Right lobe of liver (tissue), 6 donors: ENCODE results near the gene TRAF3IP1. TPM values are rescaled to one million over a fixed set of nuclear protein-coding genes. Genes with fewer than 3 reads are reported as not detected.

Experiments used
- ATAC-seq, 4 donors: fragments of 200-7000 bp; cut with Tn5 transposase; one replicate each; pipeline ENCODE4 v1.9.1; 2020; ENCODE audit warnings: mild to moderate bottlenecking in 4 of 4, moderate library complexity in 4 of 4
- DNase-seq, 3 donors: peaks; one replicate each; pipeline ENCODE4 v3.0.0-alpha.2; 2020
- H3K27ac ChIP-seq, 3 donors: fragments of 200-600 bp; one replicate each; pipeline ENCODE4 v1.8.0; 2022
- H3K27me3 ChIP-seq, 2 donors: fragments of 200-600 bp; one replicate each; pipeline ENCODE4 v1.8.0; 2022
- H3K36me3 ChIP-seq, 4 donors: fragments of 200-600 bp; sonication (generic) in 1 of 4; one replicate each; pipeline versions ENCODE4 v1.5.1 to v1.8.0; 2017 to 2022; ENCODE audit warnings: control low read depth in 1 of 4
- H3K4me1 ChIP-seq, 4 donors: fragments of 200-600 bp; sonication (generic) in 1 of 4; one replicate each; pipeline versions ENCODE4 v1.5.1 to v1.8.0; 2017 to 2022; ENCODE audit warnings: control low read depth in 1 of 4
- H3K4me3 ChIP-seq, 3 donors: fragments of 200-600 bp; one replicate each; pipeline ENCODE4 v1.8.0; 2022
- H3K9me3 ChIP-seq, 4 donors: fragments of 200-600 bp; sonication (generic) in 1 of 4; one replicate each; pipeline versions ENCODE4 v1.5.1 to v1.8.0; 2017 to 2022; ENCODE audit warnings: control low read depth in 1 of 4
- CTCF ChIP-seq, 4 donors: fragments of 200-600 bp in 3 of 4; fragments of 450-650 bp in 1 of 4; IDR thresholded peaks; one replicate each; pipeline versions ENCODE4 v1.5.1 to v1.8.0; 2016 to 2022; ENCODE audit warnings: antibody characterized with exemption in 4 of 4, mild to moderate bottlenecking in 2 of 4
- POLR2A ChIP-seq: fragments of 450-650 bp; IDR thresholded peaks from one replicate; pipeline ENCODE4 v1.6.1; 2017; ENCODE audit warnings: antibody characterized with exemption, mild to moderate bottlenecking
- WGBS: methylation state at CpG from one replicate; pipeline ENCODE4 v1.1.6; 2018; ENCODE audit warnings: low coverage, low lambda C conversion rate; ENCODE audit not compliant: insufficient coverage; ENCODE audit errors: missing lambda C conversion rate; 5-methylcytosine and 5-hydroxymethylcytosine counted together
- intact Hi-C, 2 donors: fragments of 100-400 bp; cut with DNase I; formaldehyde crosslinking; loops; one replicate each; pipeline versions ENCODE4 v1.11.2 to v1.14.1; 2022
- total RNA-seq, 6 experiments: library from RNA; depleted of rRNA in 2 of 6; stranded (reverse); fragments of >200 nt in 2 of 6; fragmentation: NEBNext Ultra II Directional in 3 of 6; extraction: Animal tissue kit (Norgen Biotek cat#: 25700) in 3 of 6; gene quantifications; one replicate each; pipeline versions ENCODE4 v1.1.0 to v1.2.4, GENCODE V29; 2016 to 2023
- donor health status: DM: no; HTN: yes; CAD: no.
- donor health status: DM: no; HTN: no; CAD: no.
- donor health status: DM: no; HTN: no; CAD: no.
- donor health status: DM: no; HTN: yes; CAD: no.
- donor health status: DM: no; HTN: yes; CAD: no.

The TRAF3IP1 gene
- total RNA-seq, 6 experiments from 2014 or later, result 4.6 to 12.0 (median 8.3) TPM

- no peaks in the 10 kb centered on the region for H3K9me3 ChIP-seq
- 77% methylated on average over 3 of the region's 3 CpGs for WGBS
- H3K36me3 ChIP-seq, result peaks cover 0 to 14% (median 2%) of the 10 kb centered on the region in 4 donors
- no peaks in the 10 kb centered on the region for H3K4me1 ChIP-seq
- DNase-seq (no peak), ATAC-seq (no peak)
- intact Hi-C loops, result no loop called here
- H3K4me3 ChIP-seq, result no peak overlapping the region
- no peak for TF ChIP-seq CTCF (IDR thresholded peaks at IDR 0.05)
- TF ChIP-seq POLR2A, result no peak
- H3K27me3 ChIP-seq, result no peaks in the 10 kb centered on the region
- H3K27ac ChIP-seq, result no peak overlapping the region
These were observed 39.1 kb downstream of the TRAF3IP1 start for GRCh38 chr2:238359403-238359802.

- intact Hi-C loops, result loop anchor here in 1 of 2 donors (10.0 kb wide), 1 partner anchor 423 kb away; no protein-coding TSS in a partner anchor
- no peak for DNase-seq
These were observed 41.6 kb downstream of the TRAF3IP1 start for GRCh38 chr2:238361877-238362276.

GRCh38 chr2:238362626-238363025 lies 42.3 kb downstream of the TRAF3IP1 start:
- H3K4me3 ChIP-seq, result no peak overlapping the region
- 91% methylated on average over 1 of the region's 7 CpGs for WGBS
- H3K9me3 ChIP-seq, result no peaks in the 10 kb centered on the region
- peaks cover 0 to 10% (median 2%) of the 10 kb centered on the region in 4 donors for H3K36me3 ChIP-seq
- TF ChIP-seq POLR2A, result no peak
- no peak for TF ChIP-seq CTCF (IDR thresholded peaks at IDR 0.05)
- DNase-seq (no peak), ATAC-seq (no peak)
- no peaks in the 10 kb centered on the region for H3K4me1 ChIP-seq
- H3K27me3 ChIP-seq, result no peaks in the 10 kb centered on the region
- no peak overlapping the region for H3K27ac ChIP-seq
- intact Hi-C loops, result loop anchor here in 1 of 2 donors (10.0 kb wide), 1 partner anchor 422 kb away; no protein-coding TSS in a partner anchor

More at GRCh38 chr2:238361877-238362276, 41.6 kb downstream of the TRAF3IP1 start:
- Histone ChIP-seq H3K4me3 (no peak overlapping the region), H3K4me1 (no peaks in the 10 kb centered on the region), H3K9me3 (no peaks in the 10 kb centered on the region), H3K27me3 (no peaks in the 10 kb centered on the region), H3K36me3 (peaks cover 0 to 10% (median 2%) of the 10 kb centered on the region in 4 donors), H3K27ac (no peak overlapping the region)
- no peak for ATAC-seq
- WGBS, result 89% methylated on average over 9 of the region's 9 CpGs
- TF ChIP-seq CTCF (IDR thresholded peaks at IDR 0.05) (no peak), POLR2A (no peak)

GRCh38 chr2:238369591-238370040 lies 49.3 kb downstream of the TRAF3IP1 start:
- H3K9me3 ChIP-seq, result no peaks in the 10 kb centered on the region
- no peak overlapping the region for H3K4me3 ChIP-seq
- H3K27ac ChIP-seq, result no peak overlapping the region
- 69% methylated on average over 10 of the region's 10 CpGs for WGBS
- ATAC-seq, result peak in 2 of 4 donors; percentile 35 to 47
- H3K36me3 ChIP-seq, result no peaks in the 10 kb centered on the region
- H3K27me3 ChIP-seq, result no peaks in the 10 kb centered on the region
- H3K4me1 ChIP-seq, result peaks cover 0 to 4% (median 0%) of the 10 kb centered on the region in 4 donors
- TF ChIP-seq CTCF (IDR thresholded peaks at IDR 0.05), result no peak
- TF ChIP-seq POLR2A, result no peak
- no peak for DNase-seq
- intact Hi-C loops, result loop anchor here in 1 of 2 donors (5.0 to 10.0 kb wide), 2 partner anchors 93 to 415 kb away; no protein-coding TSS in a partner anchor
